Loucy (cell line): ENCODE results near the gene CACNA2D1.

Source experiments
- H2AFZ ChIP-seq: fragments of 200-600 bp; sonication (generic); 2 replicates; pipeline ENCODE4 v1.6.0; 2016; ENCODE audit warnings: antibody characterized with exemption, mild to moderate bottlenecking, low read length, moderate library complexity
- H3F3A ChIP-seq: fragments of 200-600 bp; 2 replicates; pipeline ENCODE4 v1.6.0; 2016; ENCODE audit warnings: antibody characterized with exemption, low read depth, mild to moderate bottlenecking
- H3K27me3 ChIP-seq: fragments of 200-600 bp; sonication (generic); 2 replicates; pipeline ENCODE4 v1.6.1; 2014; ENCODE audit warnings: low read length, mild to moderate bottlenecking; ENCODE audit not compliant: insufficient read depth, poor library complexity, severe bottlenecking
- H3K36me3 ChIP-seq: fragments of 200-600 bp; sonication (generic); 2 replicates; pipeline ENCODE4 v1.6.1; 2016; ENCODE audit warnings: low read length; ENCODE audit not compliant: insufficient read depth
- H3K4me1 ChIP-seq: fragments of 200-600 bp; sonication (generic); 2 replicates; pipeline ENCODE4 v1.5.1; 2014; ENCODE audit warnings: low read length, mild to moderate bottlenecking; ENCODE audit not compliant: insufficient read depth, poor library complexity, severe bottlenecking
- H3K4me2 ChIP-seq: fragments of 200-600 bp; sonication (generic); 2 replicates; pipeline ENCODE4 v1.6.0; 2014; ENCODE audit warnings: antibody characterized with exemption, low read length, low read depth, mild to moderate bottlenecking; ENCODE audit not compliant: poor library complexity, severe bottlenecking
- H3K4me3 ChIP-seq: fragments of 200-600 bp; sonication (generic); 2 replicates; pipeline ENCODE4 v1.5.1; 2014; ENCODE audit warnings: low read length, mild to moderate bottlenecking, mixed read lengths; ENCODE audit not compliant: poor library complexity, severe bottlenecking
- H3K79me2 ChIP-seq: fragments of 200-600 bp; sonication (generic); 2 replicates; pipeline ENCODE4 v1.6.1; 2014; ENCODE audit warnings: low read length; ENCODE audit not compliant: insufficient read depth
- H3K9ac ChIP-seq: fragments of 200-600 bp; sonication (generic); 2 replicates; pipeline ENCODE4 v1.6.0; 2014; ENCODE audit warnings: mild to moderate bottlenecking, low read depth, low read length, moderate library complexity; ENCODE audit not compliant: poor library complexity, severe bottlenecking
- H3K9me2 ChIP-seq: fragments of 200-600 bp; sonication (generic); replicated peaks from 2 replicates; pipeline ENCODE4 v1.6.1; 2016; ENCODE audit warnings: low read depth, low read length, mixed read lengths
- H3K9me3 ChIP-seq: fragments of 200-600 bp; sonication (generic); 2 replicates; pipeline ENCODE4 v1.6.1; 2014; ENCODE audit warnings: mild to moderate bottlenecking, antibody characterized with exemption, low read length, low read depth; ENCODE audit not compliant: insufficient read depth
- H4K20me1 ChIP-seq: fragments of 200-600 bp; sonication (generic); 2 replicates; pipeline ENCODE4 v1.6.0; 2014; ENCODE audit warnings: antibody characterized with exemption, low read length, mild to moderate bottlenecking; ENCODE audit not compliant: insufficient read depth, poor library complexity, severe bottlenecking
- CTCF ChIP-seq: fragments of 200-600 bp; sonication (generic); conservative IDR thresholded peaks from 2 replicates; pipeline ENCODE4 v1.5.1; 2014; ENCODE audit warnings: mild to moderate bottlenecking, antibody characterized with exemption, low read length
- EZH2phosphoT487 ChIP-seq: fragments of 200-600 bp; IDR thresholded peaks from 2 replicates; pipeline ENCODE4 v1.6.1; 2018; ENCODE audit warnings: antibody characterized with exemption, mild to moderate bottlenecking, moderate library complexity, borderline replicate concordance

The CACNA2D1 gene

GRCh38 chr7:82327898-82328297 is 115.7 kb downstream of the CACNA2D1 start:
- Histone ChIP-seq H3K27me3 (no peaks in the 10 kb centered on the region), H3K9ac (no peak overlapping the region), H2AFZ (no peak overlapping the region), H4K20me1 (no peaks in the 10 kb centered on the region), H3K4me2 (no peak overlapping the region), H3K9me3 (no peaks in the 10 kb centered on the region), H3F3A (no peaks in the 10 kb centered on the region), H3K4me1 (no peaks in the 10 kb centered on the region), H3K9me2 (no peaks in the 10 kb centered on the region), H3K36me3 (no peaks in the 10 kb centered on the region), H3K4me3 (no peak overlapping the region), H3K79me2 (no peaks in the 10 kb centered on the region)
- TF ChIP-seq EZH2phosphoT487 (no peak), CTCF (no peak)

- Histone ChIP-seq H3K9ac (no peak overlapping the region), H3K4me1 (no peaks in the 10 kb centered on the region), H4K20me1 (no peaks in the 10 kb centered on the region), H3K4me3 (no peak overlapping the region), H3K4me2 (no peak overlapping the region), H3K36me3 (no peaks in the 10 kb centered on the region), H3K27me3 (no peaks in the 10 kb centered on the region), H2AFZ (no peak overlapping the region), H3K79me2 (no peaks in the 10 kb centered on the region), H3F3A (no peaks in the 10 kb centered on the region), H3K9me2 (no peaks in the 10 kb centered on the region), H3K9me3 (no peaks in the 10 kb centered on the region)
- TF ChIP-seq CTCF (no peak), EZH2phosphoT487 (no peak)
These were observed 118.2 kb downstream of the CACNA2D1 start for GRCh38 chr7:82325416-82325815.

GRCh38 chr7:82323806-82324205 is 119.8 kb downstream of the CACNA2D1 start:
- Histone ChIP-seq H3K9ac (no peak overlapping the region), H3K79me2 (no peaks in the 10 kb centered on the region), H3K9me3 (no peaks in the 10 kb centered on the region), H3F3A (no peaks in the 10 kb centered on the region), H3K4me1 (no peaks in the 10 kb centered on the region), H3K27me3 (no peaks in the 10 kb centered on the region), H3K4me3 (no peak overlapping the region), H3K4me2 (no peak overlapping the region), H2AFZ (no peak overlapping the region), H3K9me2 (no peaks in the 10 kb centered on the region), H3K36me3 (no peaks in the 10 kb centered on the region), H4K20me1 (no peaks in the 10 kb centered on the region)
- TF ChIP-seq CTCF (no peak), EZH2phosphoT487 (no peak)
